Measurements from ENCODE around the gene MARCHF3. TPM values are rescaled to one million over a fixed set of nuclear protein-coding genes. Genes with fewer than 3 reads are reported as not detected.

Gene MARCHF3
- total and polyA plus RNA-seq, 2 donors (not counting 1 experiment from before 2014, with no cell fraction given), result 8.6 to 11.6 TPM

DNA sequence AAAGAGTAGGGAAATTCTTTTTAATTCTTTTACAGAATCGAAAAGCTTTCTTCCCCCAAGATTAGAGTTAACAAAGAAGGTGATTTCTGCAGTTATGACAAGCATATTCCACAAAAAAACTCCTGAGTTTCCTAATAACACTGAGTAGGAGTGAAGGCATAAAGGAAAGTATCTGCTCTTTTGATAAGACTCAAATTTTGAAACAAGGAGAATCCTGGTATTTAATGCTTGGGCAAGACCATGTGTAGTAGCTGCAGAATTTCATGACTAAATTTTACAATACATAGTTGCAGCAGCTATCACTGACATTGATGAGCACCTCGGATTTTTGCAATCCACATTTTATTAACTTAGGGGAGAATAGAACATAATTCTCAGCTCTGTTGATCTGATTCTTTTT is 92.6 kb downstream of the MARCHF3 start:
- H4K20me1 ChIP-seq (ENCODE audit: control insufficient read depth, extremely low read depth, insufficient read depth, low read length), result no peaks in the 10 kb centered on the region
- no peaks in the 10 kb centered on the region for H3K27me3 ChIP-seq (ENCODE audit: control insufficient read depth, insufficient read depth, low read length)
- no peak overlapping the region for H3K4me2 ChIP-seq (ENCODE audit: extremely low read depth, insufficient read depth, low read length)
- H2AFZ ChIP-seq (ENCODE audit: low read length), result no peak overlapping the region
- peak overlapping the region; percentile 29 for H3K27ac ChIP-seq (ENCODE audit: insufficient read depth, low read length)
- TF ChIP-seq EZH2 (IDR thresholded peaks at IDR 0.05; ENCODE audit: low read length, missing control alignments), result no peak
- TF ChIP-seq, protein P1, sequence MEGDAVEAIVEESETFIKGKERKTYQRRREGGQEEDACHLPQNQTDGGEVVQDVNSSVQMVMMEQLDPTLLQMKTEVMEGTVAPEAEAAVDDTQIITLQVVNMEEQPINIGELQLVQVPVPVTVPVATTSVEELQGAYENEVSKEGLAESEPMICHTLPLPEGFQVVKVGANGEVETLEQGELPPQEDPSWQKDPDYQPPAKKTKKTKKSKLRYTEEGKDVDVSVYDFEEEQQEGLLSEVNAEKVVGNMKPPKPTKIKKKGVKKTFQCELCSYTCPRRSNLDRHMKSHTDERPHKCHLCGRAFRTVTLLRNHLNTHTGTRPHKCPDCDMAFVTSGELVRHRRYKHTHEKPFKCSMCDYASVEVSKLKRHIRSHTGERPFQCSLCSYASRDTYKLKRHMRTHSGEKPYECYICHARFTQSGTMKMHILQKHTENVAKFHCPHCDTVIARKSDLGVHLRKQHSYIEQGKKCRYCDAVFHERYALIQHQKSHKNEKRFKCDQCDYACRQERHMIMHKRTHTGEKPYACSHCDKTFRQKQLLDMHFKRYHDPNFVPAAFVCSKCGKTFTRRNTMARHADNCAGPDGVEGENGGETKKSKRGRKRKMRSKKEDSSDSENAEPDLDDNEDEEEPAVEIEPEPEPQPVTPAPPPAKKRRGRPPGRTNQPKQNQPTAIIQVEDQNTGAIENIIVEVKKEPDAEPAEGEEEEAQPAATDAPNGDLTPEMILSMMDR (conservative IDR thresholded peaks at IDR 0.05 in 1 of 2, IDR thresholded peaks at IDR 0.05 in 1 of 2; ENCODE audit: low read depth in 1 of 2, low read length in 2 of 2), result no peak
- no peaks in the 10 kb centered on the region for H3K36me3 ChIP-seq (ENCODE audit: control insufficient read depth, insufficient read depth, low read length)
- H3K79me2 ChIP-seq (ENCODE audit: control insufficient read depth, insufficient read depth, low read length), result no peaks in the 10 kb centered on the region
- H3K4me1 ChIP-seq (ENCODE audit: control insufficient read depth, extremely low read depth, insufficient read depth, low read length), result peaks cover 5% of the 10 kb centered on the region
- no peaks in the 10 kb centered on the region for H3K9me3 ChIP-seq (ENCODE audit: control insufficient read depth, insufficient read depth, low read depth, low read length)
- H3K9ac ChIP-seq (ENCODE audit: insufficient read depth, low read length), result no peak overlapping the region
- no peak for DNase-seq (ENCODE audit: low read depth in 2 of 2)
- no peak overlapping the region for H3K4me3 ChIP-seq (replicated peaks in 1 of 4; ENCODE audit: control extremely low read depth in 1 of 4, insufficient read depth in 1 of 4, low read depth in 3 of 4, low read length in 4 of 4)

DNA sequence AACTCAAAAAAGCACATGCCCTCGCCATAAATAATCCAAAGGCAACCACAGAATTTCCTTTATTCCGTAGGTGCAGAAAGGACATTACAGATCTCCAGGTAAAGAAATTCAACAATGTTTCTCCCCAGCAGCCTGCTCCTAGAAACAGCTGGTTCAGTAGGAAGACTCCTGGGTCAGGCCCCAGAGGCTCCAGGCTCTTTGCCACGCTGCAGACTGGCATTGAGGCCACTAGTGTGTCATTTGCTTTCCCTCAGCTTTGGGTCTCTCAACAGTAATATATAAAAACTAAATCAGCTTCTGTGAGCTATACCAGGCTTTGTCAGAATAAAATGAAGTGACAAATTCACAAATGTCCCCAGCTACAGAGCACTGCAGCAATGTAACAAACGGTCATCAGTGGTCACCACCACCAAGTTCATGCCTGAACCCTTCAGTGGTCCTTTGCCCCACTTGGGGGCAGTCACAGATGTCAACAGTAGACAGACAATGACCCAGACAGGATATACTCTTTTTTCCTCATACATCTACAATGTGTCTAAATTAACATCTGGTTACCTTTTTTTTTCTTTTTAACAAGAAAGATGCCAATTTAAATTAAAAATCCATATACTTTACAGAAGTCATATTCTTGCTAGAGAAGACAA is 93.5 kb downstream of the MARCHF3 start:
- Histone ChIP-seq H3K4me1 (ENCODE audit: control insufficient read depth, extremely low read depth, insufficient read depth, low read length) (peaks cover 5% of the 10 kb centered on the region), H3K9me3 (ENCODE audit: control insufficient read depth, insufficient read depth, low read depth, low read length) (no peaks in the 10 kb centered on the region), H3K9ac (ENCODE audit: insufficient read depth, low read length) (no peak overlapping the region), H3K27ac (ENCODE audit: insufficient read depth, low read length) (no peak overlapping the region), H3K79me2 (ENCODE audit: control insufficient read depth, insufficient read depth, low read length) (no peaks in the 10 kb centered on the region), H3K4me2 (ENCODE audit: extremely low read depth, insufficient read depth, low read length) (no peak overlapping the region), H2AFZ (ENCODE audit: low read length) (no peak overlapping the region), H3K4me3 (replicated peaks in 1 of 4; ENCODE audit: control extremely low read depth in 1 of 4, insufficient read depth in 1 of 4, low read depth in 3 of 4, low read length in 4 of 4) (no peak overlapping the region), H3K27me3 (ENCODE audit: control insufficient read depth, insufficient read depth, low read length) (no peaks in the 10 kb centered on the region), H3K36me3 (ENCODE audit: control insufficient read depth, insufficient read depth, low read length) (no peaks in the 10 kb centered on the region), H4K20me1 (ENCODE audit: control insufficient read depth, extremely low read depth, insufficient read depth, low read length) (no peaks in the 10 kb centered on the region)
- TF ChIP-seq EZH2 (IDR thresholded peaks at IDR 0.05; ENCODE audit: low read length, missing control alignments), result no peak
- TF ChIP-seq, protein P1 (conservative IDR thresholded peaks at IDR 0.05 in 1 of 2, IDR thresholded peaks at IDR 0.05 in 1 of 2; ENCODE audit: low read depth in 1 of 2, low read length in 2 of 2), result no peak
- DNase-seq (ENCODE audit: low read depth in 2 of 2), result no peak

DNA sequence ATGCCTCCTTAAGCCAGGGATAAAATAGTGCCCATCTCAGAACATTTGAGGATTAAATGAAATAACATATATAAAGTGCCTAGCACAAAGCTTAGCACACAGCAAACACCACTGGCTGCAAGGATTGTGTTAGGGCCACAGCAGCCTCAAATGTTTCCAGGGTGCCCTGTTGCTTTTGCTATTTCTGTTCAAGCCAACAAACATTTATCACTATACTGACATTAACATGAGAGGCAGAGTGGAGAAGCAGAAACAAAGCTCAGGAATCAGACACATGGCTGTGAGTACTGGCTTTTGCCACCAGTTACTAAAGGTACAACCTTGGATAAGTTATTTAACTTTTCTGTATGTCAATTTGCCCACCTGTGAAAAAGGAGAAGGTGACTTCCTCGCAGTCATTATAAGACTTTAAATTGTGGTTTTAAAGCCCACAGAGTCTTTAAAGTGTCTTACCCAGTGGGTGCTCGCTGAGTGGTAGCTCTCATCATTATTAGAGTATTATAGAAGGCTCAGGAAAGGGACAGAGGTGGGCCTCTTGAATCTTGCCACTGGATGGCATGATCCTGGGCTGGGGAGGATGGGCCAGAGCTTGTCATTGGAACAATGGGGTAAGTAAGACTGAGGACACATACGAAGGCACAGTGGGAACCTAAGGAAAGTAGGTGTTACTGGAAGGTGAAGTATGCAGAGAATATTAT is 98.2 kb downstream of the MARCHF3 start:
- Histone ChIP-seq H3K27ac (ENCODE audit: insufficient read depth, low read length) (no peak overlapping the region), H3K9ac (ENCODE audit: insufficient read depth, low read length) (no peak overlapping the region), H3K27me3 (ENCODE audit: control insufficient read depth, insufficient read depth, low read length) (no peaks in the 10 kb centered on the region), H3K4me3 (replicated peaks in 1 of 4; ENCODE audit: control extremely low read depth in 1 of 4, insufficient read depth in 1 of 4, low read depth in 3 of 4, low read length in 4 of 4) (no peak overlapping the region), H4K20me1 (ENCODE audit: control insufficient read depth, extremely low read depth, insufficient read depth, low read length) (no peaks in the 10 kb centered on the region), H2AFZ (ENCODE audit: low read length) (no peak overlapping the region), H3K36me3 (ENCODE audit: control insufficient read depth, insufficient read depth, low read length) (no peaks in the 10 kb centered on the region), H3K79me2 (ENCODE audit: control insufficient read depth, insufficient read depth, low read length) (no peaks in the 10 kb centered on the region), H3K9me3 (ENCODE audit: control insufficient read depth, insufficient read depth, low read depth, low read length) (no peaks in the 10 kb centered on the region), H3K4me2 (ENCODE audit: extremely low read depth, insufficient read depth, low read length) (no peak overlapping the region), H3K4me1 (ENCODE audit: control insufficient read depth, extremely low read depth, insufficient read depth, low read length) (no peaks in the 10 kb centered on the region)
- TF ChIP-seq, protein P1 (conservative IDR thresholded peaks at IDR 0.05 in 1 of 2, IDR thresholded peaks at IDR 0.05 in 1 of 2; ENCODE audit: low read depth in 1 of 2, low read length in 2 of 2), result no peak
- TF ChIP-seq EZH2 (IDR thresholded peaks at IDR 0.05; ENCODE audit: low read length, missing control alignments), result no peak
- DNase-seq (ENCODE audit: low read depth in 2 of 2), result no peak

All from fibroblast of lung (primary cell).